GM21619 (cell line): ENCODE results near the gene CFTR.

Experiments used
- ATAC-seq: cut with Tn5 transposase; IDR thresholded peaks from one replicate; pipeline ENCODE4 v1.9.1; 2021; ENCODE audit not compliant: unreplicated experiment

Gene CFTR

GRCh38 chr7:117640465-117640864 is 160.6 kb downstream of the CFTR start:
- ATAC-seq = no peak

- no peak for ATAC-seq
These were observed 165.8 kb downstream of the CFTR start for GRCh38 chr7:117645481-117646165.

DNA sequence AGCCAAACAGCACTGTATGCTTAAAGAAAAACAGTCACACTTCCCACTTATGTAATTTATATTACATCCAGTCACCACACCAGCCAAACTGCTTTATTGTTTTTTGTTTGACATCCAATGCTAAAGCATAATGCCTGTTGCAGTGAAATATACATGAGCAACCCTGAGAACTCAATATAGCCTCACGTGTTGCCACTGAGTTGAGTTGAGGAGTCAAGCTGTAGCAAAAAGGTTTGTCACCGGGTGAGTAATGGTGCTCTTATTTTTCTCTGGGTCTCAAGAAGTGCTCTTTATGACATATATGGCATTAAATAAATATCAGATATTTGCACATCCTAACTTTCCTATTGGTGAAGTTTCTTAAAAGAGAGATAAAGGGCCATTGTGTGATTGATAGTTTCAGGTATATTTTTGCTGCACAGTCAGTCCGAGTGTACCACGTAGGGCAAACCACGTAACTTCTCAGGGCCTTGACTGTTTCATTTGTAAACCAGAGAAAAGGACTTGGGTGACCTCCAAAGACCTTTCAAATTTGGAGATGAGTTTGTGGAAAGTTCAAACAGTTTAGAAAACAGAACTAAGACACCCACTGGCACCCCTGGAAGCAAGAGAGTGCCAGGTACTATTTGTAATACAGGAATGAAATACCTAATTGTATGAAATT is 168.5 kb downstream of the CFTR start:
- no peak for ATAC-seq

DNA sequence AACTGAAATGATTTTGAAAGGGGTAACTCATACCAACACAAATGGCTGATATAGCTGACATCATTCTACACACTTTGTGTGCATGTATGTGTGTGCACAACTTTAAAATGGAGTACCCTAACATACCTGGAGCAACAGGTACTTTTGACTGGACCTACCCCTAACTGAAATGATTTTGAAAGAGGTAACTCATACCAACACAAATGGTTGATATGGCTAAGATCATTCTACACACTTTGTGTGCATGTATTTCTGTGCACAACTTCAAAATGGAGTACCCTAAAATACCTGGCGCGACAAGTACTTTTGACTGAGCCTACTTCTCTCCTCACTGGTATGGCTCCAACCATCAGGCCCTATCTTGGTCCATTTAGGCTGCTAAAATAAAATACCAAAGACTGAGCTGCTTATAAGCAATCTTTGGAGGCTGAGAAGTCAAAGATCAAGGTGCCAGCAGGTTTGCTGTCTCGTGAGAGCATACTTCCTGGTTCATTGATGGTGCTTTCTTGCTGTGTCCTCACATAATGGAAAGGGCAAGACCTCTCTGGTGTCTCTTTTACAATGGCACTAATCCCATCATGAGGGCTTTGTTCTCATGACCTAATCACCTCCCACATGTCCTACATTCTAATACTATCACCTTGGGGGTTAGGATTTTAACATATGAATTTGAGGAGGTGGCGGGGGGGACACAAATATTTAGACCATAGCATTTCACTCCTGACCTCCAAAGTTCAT is 173.3 kb downstream of the CFTR start:
- ATAC-seq = no peak

GRCh38 chr7:117654780-117655179 is 175.0 kb downstream of the CFTR start:
- ATAC-seq = no peak

DNA sequence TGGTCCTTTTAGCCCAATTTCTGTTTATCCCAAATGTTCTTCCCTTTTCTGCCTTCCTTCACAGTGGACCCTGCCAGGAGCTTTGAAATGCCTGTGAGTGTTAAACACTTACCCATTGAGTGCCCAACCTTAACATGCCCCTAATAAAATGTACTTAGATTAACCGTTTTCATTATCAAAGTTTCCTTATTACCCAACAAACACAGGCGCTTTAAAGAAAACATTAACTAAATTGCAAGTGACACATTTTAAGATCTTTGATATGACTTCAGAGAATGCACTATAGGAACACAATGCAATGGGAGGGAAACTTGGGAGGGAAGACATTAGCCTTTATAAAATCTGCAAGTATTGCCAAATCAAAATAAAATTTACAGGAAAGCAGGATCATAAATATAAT is 177.0 kb downstream of the CFTR start:
- ATAC-seq = no peak

DNA sequence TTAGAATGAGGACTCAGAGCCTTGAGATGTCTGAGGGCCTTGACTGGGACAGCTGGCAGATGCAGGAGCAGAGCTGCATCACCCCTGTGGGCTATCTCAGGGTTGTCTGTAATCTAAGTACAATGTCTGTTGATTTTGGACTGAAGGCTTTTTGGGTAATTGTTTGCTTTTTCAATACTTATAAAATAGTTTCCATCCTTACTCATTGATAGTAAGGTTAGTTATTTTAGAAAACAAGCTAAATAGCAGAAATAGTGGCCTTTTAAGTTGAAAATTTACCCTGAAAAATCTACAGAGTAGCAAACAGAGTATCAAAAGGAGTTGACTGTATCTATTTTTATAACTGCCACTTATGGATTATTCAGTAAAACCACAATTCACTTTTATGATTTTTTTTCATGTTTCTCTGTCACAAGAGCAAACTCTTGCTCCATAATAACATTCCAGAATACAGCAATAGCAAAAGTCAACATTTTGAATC is 179.7 kb downstream of the CFTR start:
- ATAC-seq = no peak

- no peak for ATAC-seq
These were observed 181.5 kb downstream of the CFTR start for GRCh38 chr7:117661328-117661727.

DNA sequence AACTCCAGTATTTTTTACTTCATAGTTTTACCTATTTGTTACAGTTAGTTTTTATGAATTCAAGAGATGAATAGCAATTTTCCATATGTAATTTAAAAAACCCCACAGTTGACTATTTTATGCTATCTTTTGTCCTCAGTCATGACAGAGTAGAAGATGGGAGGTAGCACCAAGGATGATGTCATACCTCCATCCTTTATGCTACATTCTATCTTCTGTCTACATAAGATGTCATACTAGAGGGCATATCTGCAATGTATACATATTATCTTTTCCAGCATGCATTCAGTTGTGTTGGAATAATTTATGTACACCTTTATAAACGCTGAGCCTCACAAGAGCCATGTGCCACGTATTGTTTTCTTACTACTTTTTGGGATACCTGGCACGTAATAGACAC is 184.2 kb downstream of the CFTR start:
- no peak for ATAC-seq

DNA sequence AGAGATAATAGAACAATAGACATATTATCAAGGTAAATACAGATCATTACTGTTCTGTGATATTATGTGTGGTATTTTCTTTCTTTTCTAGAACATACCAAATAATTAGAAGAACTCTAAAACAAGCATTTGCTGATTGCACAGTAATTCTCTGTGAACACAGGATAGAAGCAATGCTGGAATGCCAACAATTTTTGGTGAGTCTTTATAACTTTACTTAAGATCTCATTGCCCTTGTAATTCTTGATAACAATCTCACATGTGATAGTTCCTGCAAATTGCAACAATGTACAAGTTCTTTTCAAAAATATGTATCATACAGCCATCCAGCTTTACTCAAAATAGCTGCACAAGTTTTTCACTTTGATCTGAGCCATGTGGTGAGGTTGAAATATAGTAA is 185.5 kb downstream of the CFTR start:
- ATAC-seq = no peak

DNA sequence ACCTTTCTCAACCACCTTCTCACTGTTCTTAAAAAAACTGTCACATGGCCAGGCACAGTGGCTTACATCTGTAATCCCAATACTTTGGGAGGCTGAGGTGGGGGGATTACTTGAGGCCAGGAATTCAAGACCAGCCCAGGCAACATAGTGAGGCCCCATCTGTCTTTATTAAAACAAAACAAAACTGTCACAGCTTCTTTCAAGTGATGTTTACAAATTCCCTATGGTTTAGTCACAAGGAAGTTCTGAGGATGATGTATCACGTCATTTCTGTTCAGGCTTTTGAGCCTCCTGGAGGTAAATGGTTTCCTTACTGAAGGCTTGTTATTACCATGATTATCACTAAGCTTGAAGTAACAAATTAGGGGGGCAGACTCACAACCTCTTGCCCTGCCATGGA is 186.2 kb downstream of the CFTR start:
- ATAC-seq = no peak

- ATAC-seq = no peak
These were observed 186.9 kb downstream of the CFTR start for GRCh38 chr7:117666689-117667088.

GRCh38 chr7:117667456-117667855 is 187.6 kb downstream of the CFTR start:
- ATAC-seq = no peak

DNA sequence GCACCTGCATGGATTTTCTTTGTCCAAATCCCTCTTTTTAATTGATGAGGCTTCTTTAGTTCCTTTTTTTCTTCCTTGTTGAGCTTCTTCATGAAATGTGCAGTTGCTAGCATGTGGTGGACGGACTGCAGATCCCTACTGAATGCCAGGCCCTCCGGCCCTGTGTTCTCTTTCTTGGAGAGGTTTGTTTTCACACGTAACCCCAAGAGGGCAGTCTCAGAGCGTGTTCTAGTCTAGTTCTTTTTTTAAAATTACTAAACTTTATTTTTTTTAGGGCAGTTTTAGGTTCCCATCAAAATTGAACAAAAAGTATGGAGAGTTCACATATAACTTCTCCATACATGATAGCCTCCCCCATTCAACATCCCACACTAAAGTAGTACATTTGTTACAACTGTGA is 190.0 kb downstream of the CFTR start:
- no peak for ATAC-seq

- no peak for ATAC-seq
These were observed 192.6 kb downstream of the CFTR start for GRCh38 chr7:117672453-117672852.

GRCh38 chr7:117673367-117673766 is 193.5 kb downstream of the CFTR start:
- ATAC-seq = no peak

DNA sequence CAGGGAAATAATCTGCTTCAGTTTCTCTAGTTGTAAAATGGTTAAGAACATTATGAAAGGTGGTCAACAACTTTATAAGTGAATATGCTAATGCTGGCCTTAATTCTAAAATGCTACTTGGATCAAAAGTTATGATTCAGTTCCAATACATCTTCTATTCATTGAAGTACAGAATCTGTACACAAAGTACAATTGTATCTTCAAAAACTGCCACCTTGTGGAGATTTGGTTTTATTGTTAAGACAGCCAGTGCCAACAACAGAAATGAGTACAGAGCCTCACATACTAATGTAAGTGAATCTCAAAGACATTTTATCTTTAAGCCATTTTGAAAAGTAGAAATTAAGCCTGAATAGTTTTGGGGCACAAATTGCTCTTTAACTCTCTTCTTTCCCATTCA is 194.0 kb downstream of the CFTR start:
- peak; percentile 65 for ATAC-seq

GRCh38 chr7:117674617-117675016 is 194.8 kb downstream of the CFTR start:
- no peak for ATAC-seq

- ATAC-seq = no peak
These were observed 195.9 kb downstream of the CFTR start for GRCh38 chr7:117675497-117676435.

DNA sequence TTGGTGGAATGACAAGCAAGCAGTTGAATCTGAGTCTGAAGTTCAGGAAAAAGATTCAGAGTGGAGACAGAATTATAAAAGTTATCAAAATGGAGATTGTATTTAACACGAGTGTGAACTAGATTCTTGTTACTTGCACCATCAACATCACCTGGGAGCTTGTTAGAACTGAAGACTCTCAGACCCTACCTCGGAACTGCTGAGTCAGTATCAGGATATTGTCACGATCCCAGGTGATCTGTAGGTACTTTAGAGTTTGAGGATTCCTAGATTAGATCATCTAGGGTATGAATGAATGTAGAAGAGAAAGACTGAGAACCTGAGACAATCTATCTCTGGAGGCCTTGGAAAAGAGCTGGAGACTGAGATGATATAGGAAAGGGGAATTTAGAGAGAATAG is 199.3 kb downstream of the CFTR start:
- ATAC-seq = no peak
